Keratinocyte (primary cell): ENCODE measurements around the gene CENPU. TPM values are rescaled to one million over a fixed set of nuclear protein-coding genes. Genes with fewer than 3 reads are reported as not detected.

ENCODE experiments used
- DNase-seq: peaks from one replicate; pipeline ENCODE4 v3.0.0-alpha.2; 2011; ENCODE audit warnings: low read depth, missing footprints, low spot score
- FAIRE-seq: peaks from 2 replicates; lab custom pipeline; 2011; peaks lifted over from hg19 to GRCh38; lab: Jason Lieb, UNC
- H2AFZ ChIP-seq: 2 replicates; pipeline ENCODE4 v1.6.0; 2012; ENCODE audit warnings: low read length, control low read depth, inconsistent platforms; ENCODE audit not compliant: control insufficient read depth
- H3K27ac ChIP-seq: 2 replicates; pipeline ENCODE4 v1.5.1; 2011; ENCODE audit warnings: low read length; ENCODE audit not compliant: control insufficient read depth, insufficient read depth
- H3K27me3 ChIP-seq: 3 replicates; pipeline ENCODE4 v1.6.0; 2011; ENCODE audit warnings: low read length; ENCODE audit not compliant: control insufficient read depth, insufficient read depth; ENCODE audit errors: extremely low read depth
- H3K36me3 ChIP-seq, 2 experiments: 2 replicates in 1 of 2; 3 replicates in 1 of 2; pipeline ENCODE4 v1.5.1; 2011; ENCODE audit warnings: low read length in 2 of 2, mild to moderate bottlenecking in 1 of 2; ENCODE audit not compliant: control insufficient read depth in 2 of 2, insufficient read depth in 2 of 2; ENCODE audit errors: extremely low read depth in 1 of 2
- H3K4me1 ChIP-seq: 3 replicates; pipeline ENCODE4 v1.5.1; 2011; ENCODE audit warnings: low read length; ENCODE audit not compliant: control insufficient read depth, insufficient read depth; ENCODE audit errors: extremely low read depth
- H3K4me2 ChIP-seq: 3 replicates; pipeline ENCODE4 v1.6.0; 2011; ENCODE audit warnings: low read depth, low read length; ENCODE audit not compliant: control insufficient read depth, insufficient read depth; ENCODE audit errors: extremely low read depth
- H3K4me3 ChIP-seq, 3 experiments: fragments of 200-600 bp in 1 of 3; sonication (generic) in 1 of 3; 2 replicates in 2 of 3; 3 replicates in 1 of 3; pipeline ENCODE4 v1.5.1; 2011 to 2016; ENCODE audit warnings: low read length in 3 of 3, mild to moderate bottlenecking in 3 of 3, control low read depth in 2 of 3, inconsistent platforms in 1 of 3, low read depth in 1 of 3, mixed read lengths in 1 of 3, mixed run types in 1 of 3, moderate library complexity in 1 of 3; ENCODE audit not compliant: control insufficient read depth in 2 of 3, insufficient read depth in 2 of 3; ENCODE audit errors: extremely low read depth in 1 of 3
- H3K79me2 ChIP-seq: 2 replicates; pipeline ENCODE4 v1.6.0; 2012; ENCODE audit warnings: low read length; ENCODE audit not compliant: control insufficient read depth, insufficient read depth
- H3K9ac ChIP-seq: 3 replicates; pipeline ENCODE4 v1.6.0; 2011; ENCODE audit warnings: low read length; ENCODE audit not compliant: control insufficient read depth, insufficient read depth; ENCODE audit errors: extremely low read depth
- H3K9me1 ChIP-seq: 3 replicates; pipeline ENCODE4 v1.6.0; 2011; ENCODE audit warnings: low read length; ENCODE audit not compliant: control insufficient read depth, insufficient read depth; ENCODE audit errors: extremely low read depth
- H3K9me3 ChIP-seq: 2 replicates; pipeline ENCODE4 v1.5.1; 2012; ENCODE audit warnings: low read depth, low read length; ENCODE audit not compliant: control insufficient read depth
- H4K20me1 ChIP-seq: 3 replicates; pipeline ENCODE4 v1.6.0; 2011; ENCODE audit warnings: low read length; ENCODE audit not compliant: control insufficient read depth, insufficient read depth; ENCODE audit errors: extremely low read depth
- EZH2 ChIP-seq: IDR thresholded peaks from one replicate; pipeline ENCODE4 v1.6.1; 2012; ENCODE audit warnings: inconsistent platforms, mild to moderate bottlenecking, low read length, moderate library complexity
- dilution Hi-C: fragments of 300-500 bp; cut with MboI; formaldehyde crosslinking; loops from one replicate; pipeline ENCODE4 v1.7.0; 2020; ENCODE audit warnings: low sequenced_read_pairs; ENCODE audit not compliant: extremely low pct_ligation_motif_present
- polyA plus RNA-seq, 5 experiments: library from polyadenylated mRNA; depleted of rRNA in 3 of 5; stranded (reverse) in 3 of 5; stranded (forward) in 1 of 5; unstranded in 1 of 5; fragments of >200 nt; gene quantifications; 1 replicate in 1 of 5; 2 replicates in 3 of 5; 3 replicates in 1 of 5; pipeline versions ENCODE4 v1.2.1 to v1.2.3, GENCODE V29; 2011 to 2012; ENCODE audit warnings: missing spikeins in 2 of 5, low read depth in 1 of 5, low replicate concordance in 1 of 5
- TF ChIP-seq, protein P1 (sequence below), 3 experiments: IDR thresholded peaks in 1 of 3; conservative IDR thresholded peaks in 1 of 3; optimal IDR thresholded peaks in 1 of 3; 2 replicates in 2 of 3; 3 replicates in 1 of 3; pipeline versions ENCODE3 to v1.5.1; 2011; ENCODE audit warnings: low read length in 3 of 3, mild to moderate bottlenecking in 3 of 3, moderate library complexity in 2 of 3, control low read depth in 1 of 3, inconsistent platforms in 1 of 3; ENCODE audit not compliant: insufficient read depth in 2 of 3; ENCODE audit errors: extremely low read depth in 1 of 3

Gene CENPU
- polyA plus RNA-seq, 1 donor (not counting 4 experiments of a cell fraction or from before 2014, with no cell fraction given): 12.5 TPM

GRCh38 chr4:184688447-184688846 lies 45.4 kb downstream of the CENPU start:
- Histone ChIP-seq H3K4me1 (peaks cover 32% of the 10 kb centered on the region), H3K27ac (peak overlapping the region; percentile 85), H4K20me1 (no peaks in the 10 kb centered on the region), H3K9me3 (no peaks in the 10 kb centered on the region), H3K9ac (peak overlapping the region; percentile 54), H3K79me2 (no peaks in the 10 kb centered on the region), H3K4me2 (peak overlapping the region; percentile 73), H3K36me3 (peaks cover 0 to 2% of the 10 kb centered on the region in 2 experiments), H2AFZ (peak overlapping the region; percentile 56), H3K27me3 (no peaks in the 10 kb centered on the region), H3K4me3 (peak overlapping the region in 2 of 3 experiments; percentile 38 to 46), H3K9me1 (no peaks in the 10 kb centered on the region)
- TF ChIP-seq, protein P1, sequence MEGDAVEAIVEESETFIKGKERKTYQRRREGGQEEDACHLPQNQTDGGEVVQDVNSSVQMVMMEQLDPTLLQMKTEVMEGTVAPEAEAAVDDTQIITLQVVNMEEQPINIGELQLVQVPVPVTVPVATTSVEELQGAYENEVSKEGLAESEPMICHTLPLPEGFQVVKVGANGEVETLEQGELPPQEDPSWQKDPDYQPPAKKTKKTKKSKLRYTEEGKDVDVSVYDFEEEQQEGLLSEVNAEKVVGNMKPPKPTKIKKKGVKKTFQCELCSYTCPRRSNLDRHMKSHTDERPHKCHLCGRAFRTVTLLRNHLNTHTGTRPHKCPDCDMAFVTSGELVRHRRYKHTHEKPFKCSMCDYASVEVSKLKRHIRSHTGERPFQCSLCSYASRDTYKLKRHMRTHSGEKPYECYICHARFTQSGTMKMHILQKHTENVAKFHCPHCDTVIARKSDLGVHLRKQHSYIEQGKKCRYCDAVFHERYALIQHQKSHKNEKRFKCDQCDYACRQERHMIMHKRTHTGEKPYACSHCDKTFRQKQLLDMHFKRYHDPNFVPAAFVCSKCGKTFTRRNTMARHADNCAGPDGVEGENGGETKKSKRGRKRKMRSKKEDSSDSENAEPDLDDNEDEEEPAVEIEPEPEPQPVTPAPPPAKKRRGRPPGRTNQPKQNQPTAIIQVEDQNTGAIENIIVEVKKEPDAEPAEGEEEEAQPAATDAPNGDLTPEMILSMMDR (optimal IDR thresholded peaks at IDR 0.05 in 1 of 3, IDR thresholded peaks at IDR 0.05 in 1 of 3, conservative IDR thresholded peaks at IDR 0.05 in 1 of 3; ENCODE audit: extremely low read depth in 1 of 3, insufficient read depth in 2 of 3, low read length in 3 of 3): no peak
- TF ChIP-seq EZH2: no peak
- DNase-seq: peak; percentile 65
- peak; percentile 86 for FAIRE-seq
- dilution Hi-C loops: no loop called here

- Histone ChIP-seq H4K20me1 (no peaks in the 10 kb centered on the region), H3K4me3 (peak overlapping the region in 1 of 3 experiments; percentile 5), H3K79me2 (no peaks in the 10 kb centered on the region), H3K4me2 (peak overlapping the region; percentile 73), H3K36me3 (peaks cover 0 to 2% of the 10 kb centered on the region in 2 experiments), H3K4me1 (peaks cover 32% of the 10 kb centered on the region), H3K27ac (peak overlapping the region; percentile 85), H3K9me1 (no peaks in the 10 kb centered on the region), H3K9ac (peak overlapping the region; percentile 30), H2AFZ (no peak overlapping the region), H3K9me3 (no peaks in the 10 kb centered on the region), H3K27me3 (no peaks in the 10 kb centered on the region)
- no peak for FAIRE-seq
- DNase-seq: no peak
- dilution Hi-C loops: no loop called here
- no peak for TF ChIP-seq EZH2
- TF ChIP-seq, protein P1 (optimal IDR thresholded peaks at IDR 0.05 in 1 of 3, IDR thresholded peaks at IDR 0.05 in 1 of 3, conservative IDR thresholded peaks at IDR 0.05 in 1 of 3; ENCODE audit: extremely low read depth in 1 of 3, insufficient read depth in 2 of 3, low read length in 3 of 3): no peak
Measured at GRCh38 chr4:184688005-184688404, 45.9 kb downstream of the CENPU start.
